ENCODE data around the gene MPND. TPM values are rescaled to one million over a fixed set of nuclear protein-coding genes. Genes with fewer than 3 reads are reported as not detected.
A peak's percentile ranks its signal among the peaks of the same experiment; 100 is the strongest.

MPND gene
- total RNA-seq, 4 donors from 2014 or later: 5.6 to 10.5 (median 9.3) TPM

DNA sequence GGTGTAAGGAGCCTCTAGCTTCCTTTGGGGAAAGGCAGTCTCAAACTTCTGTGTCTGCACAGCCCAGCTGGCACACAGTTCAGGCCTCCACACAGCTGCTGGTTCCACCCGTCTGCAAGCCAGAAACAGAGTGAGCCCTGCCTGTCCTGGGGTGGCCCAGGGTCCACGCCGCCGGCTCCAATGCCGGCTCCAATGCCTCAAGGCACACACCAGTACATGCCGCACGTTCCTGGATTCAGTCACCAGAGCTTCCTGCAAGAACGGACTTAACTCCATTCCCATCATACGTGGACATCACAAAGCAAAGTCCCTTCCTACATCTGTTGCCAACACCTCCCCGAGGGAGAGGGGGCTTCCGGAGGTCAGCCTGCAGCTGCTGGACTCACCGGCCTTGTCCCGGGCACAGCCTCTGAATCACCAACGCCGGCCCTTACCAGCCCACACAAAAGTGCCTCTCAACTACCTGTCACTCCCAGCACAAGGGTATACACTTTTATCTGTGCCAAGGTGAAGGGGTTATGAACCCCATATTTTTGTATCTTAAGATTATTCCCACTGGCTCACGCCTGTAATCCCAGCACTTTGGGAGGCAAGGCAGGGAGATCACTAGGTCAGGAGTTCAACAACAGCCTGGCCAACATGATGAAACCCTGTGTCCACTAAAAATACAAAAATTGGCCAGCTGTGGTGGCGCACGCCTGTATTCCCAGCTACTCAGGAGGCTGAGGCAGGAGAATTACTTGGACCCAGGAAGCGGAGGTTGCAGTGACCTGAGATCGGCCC, 48.5 kb downstream of the MPND start:
- H3K27me3 ChIP-seq: no peaks in the 10 kb centered on the region
- intact Hi-C loops (cut with DNase I): no loop called here
- WGBS, 2 donors: 63 to 79% methylated on average over 12 to 20 of the region's 20 CpGs
- H3K4me3 ChIP-seq (replicated peaks in 1 of 3): no peak overlapping the region
- peak in 1 of 2 donors; percentile 27 for DNase-seq
- peaks cover 0 to 14% of the 10 kb centered on the region in 2 donors for H3K36me3 ChIP-seq
- no peaks in the 10 kb centered on the region for H3K9me3 ChIP-seq
- H3K4me1 ChIP-seq: peaks cover 46 to 71% of the 10 kb centered on the region in 2 donors
- peak overlapping the region; percentile 52 to 84 (median 71) for H3K27ac ChIP-seq
- TF ChIP-seq, protein P1, sequence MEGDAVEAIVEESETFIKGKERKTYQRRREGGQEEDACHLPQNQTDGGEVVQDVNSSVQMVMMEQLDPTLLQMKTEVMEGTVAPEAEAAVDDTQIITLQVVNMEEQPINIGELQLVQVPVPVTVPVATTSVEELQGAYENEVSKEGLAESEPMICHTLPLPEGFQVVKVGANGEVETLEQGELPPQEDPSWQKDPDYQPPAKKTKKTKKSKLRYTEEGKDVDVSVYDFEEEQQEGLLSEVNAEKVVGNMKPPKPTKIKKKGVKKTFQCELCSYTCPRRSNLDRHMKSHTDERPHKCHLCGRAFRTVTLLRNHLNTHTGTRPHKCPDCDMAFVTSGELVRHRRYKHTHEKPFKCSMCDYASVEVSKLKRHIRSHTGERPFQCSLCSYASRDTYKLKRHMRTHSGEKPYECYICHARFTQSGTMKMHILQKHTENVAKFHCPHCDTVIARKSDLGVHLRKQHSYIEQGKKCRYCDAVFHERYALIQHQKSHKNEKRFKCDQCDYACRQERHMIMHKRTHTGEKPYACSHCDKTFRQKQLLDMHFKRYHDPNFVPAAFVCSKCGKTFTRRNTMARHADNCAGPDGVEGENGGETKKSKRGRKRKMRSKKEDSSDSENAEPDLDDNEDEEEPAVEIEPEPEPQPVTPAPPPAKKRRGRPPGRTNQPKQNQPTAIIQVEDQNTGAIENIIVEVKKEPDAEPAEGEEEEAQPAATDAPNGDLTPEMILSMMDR (IDR thresholded peaks at IDR 0.05): no peak
- no peak for TF ChIP-seq POLR2A (IDR thresholded peaks at IDR 0.05)

DNA sequence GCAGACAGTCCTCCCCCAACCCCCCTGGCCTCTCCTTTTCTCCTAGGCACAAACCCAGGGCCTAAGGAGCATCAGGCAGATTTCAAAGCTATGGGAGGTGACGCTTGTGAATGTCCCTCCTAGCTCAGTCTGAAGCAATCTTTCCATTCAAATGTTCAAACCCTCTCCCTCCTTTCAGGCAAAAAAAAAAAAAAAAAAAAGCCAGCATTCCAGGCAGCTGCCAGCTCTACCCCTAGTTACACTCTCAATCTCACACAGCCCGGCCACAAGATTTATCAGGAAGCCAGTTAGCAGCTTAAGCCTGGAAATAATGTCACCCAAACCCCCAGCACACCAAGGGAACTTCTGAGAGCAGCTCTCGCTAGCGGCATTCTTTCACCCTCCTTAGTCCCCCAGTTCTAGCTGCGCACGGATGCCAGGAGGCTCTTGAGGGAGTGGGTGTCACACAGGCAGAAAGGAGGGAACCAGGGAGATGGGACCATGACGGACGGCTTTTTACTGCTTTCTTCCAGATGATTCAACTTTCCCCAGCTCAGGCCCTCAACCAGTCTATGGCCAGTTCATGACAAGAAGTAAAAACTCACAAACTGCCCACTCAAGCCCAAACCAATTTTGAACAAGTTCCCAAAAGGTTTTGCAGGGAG, 50.7 kb downstream of the MPND start:
- Histone ChIP-seq H3K27me3 (no peaks in the 10 kb centered on the region), H3K4me1 (peaks cover 49 to 81% of the 10 kb centered on the region in 2 donors), H3K27ac (peak overlapping the region in 2 of 3 donors; percentile 4 to 31), H3K9me3 (no peaks in the 10 kb centered on the region), H3K4me3 (replicated peaks in 1 of 3) (no peak overlapping the region), H3K36me3 (peaks cover 0 to 14% of the 10 kb centered on the region in 2 donors)
- DNase-seq: peak; percentile 10 to 37
- no peak for TF ChIP-seq POLR2A (IDR thresholded peaks at IDR 0.05)
- TF ChIP-seq, protein P1 (IDR thresholded peaks at IDR 0.05): no peak
- WGBS, 2 donors: 45 to 54% methylated on average over 7 to 8 of the region's 8 CpGs
- intact Hi-C loops (cut with DNase I): no loop called here

DNA sequence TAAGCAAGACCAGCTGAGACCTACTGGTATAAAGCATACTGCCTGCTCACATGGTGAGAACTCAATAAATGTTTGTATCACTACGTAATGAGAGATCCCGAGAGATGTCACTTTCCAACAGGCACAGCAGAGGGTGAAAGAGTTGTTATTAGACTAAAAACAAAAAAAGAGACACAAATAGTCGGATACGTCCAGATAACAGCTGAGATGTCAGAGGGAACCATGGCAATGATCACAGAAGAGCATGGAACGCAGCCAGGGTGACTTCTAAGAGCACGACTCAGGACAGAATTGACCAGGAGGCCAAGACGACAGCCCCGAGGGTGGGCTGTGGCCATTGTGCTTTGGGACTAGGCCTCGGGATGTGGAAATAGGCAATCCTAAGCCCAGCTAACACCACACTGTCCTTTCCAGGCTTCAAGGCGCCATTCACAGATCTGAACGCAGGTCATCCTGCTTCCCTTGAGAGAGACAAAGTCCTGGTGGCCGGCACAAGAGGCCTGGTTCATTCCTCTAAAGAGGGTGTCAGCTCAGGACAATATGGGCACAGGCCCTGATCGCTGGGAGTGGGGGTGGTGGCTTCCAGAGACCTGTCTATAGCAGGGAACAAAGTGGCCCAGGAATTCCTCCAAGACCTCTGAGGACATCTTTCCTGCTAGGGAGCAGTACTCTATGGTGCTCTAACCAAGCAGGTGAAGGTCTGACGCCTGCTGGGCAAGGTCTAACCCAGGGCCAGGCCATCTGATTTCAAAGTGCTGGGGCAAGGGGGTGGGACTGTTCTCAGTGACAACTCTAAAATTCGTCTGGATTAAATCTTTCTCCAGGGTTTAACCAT, 53.8 kb downstream of the MPND start:
- peak; percentile 75 to 77 for DNase-seq
- Histone ChIP-seq H3K4me3 (replicated peaks in 1 of 3) (no peak overlapping the region), H3K36me3 (peaks cover 0 to 14% of the 10 kb centered on the region in 2 donors), H3K9me3 (no peaks in the 10 kb centered on the region), H3K27ac (peak overlapping the region; percentile 28 to 61 (median 45)), H3K27me3 (no peaks in the 10 kb centered on the region), H3K4me1 (peaks cover 28 to 62% of the 10 kb centered on the region in 2 donors)
- intact Hi-C loops (cut with DNase I): no loop called here
- no peak for TF ChIP-seq POLR2A (IDR thresholded peaks at IDR 0.05)
- TF ChIP-seq, protein P1 (IDR thresholded peaks at IDR 0.05): no peak
- WGBS, 2 donors: 35 to 41% methylated on average over 14 to 15 of the region's 15 CpGs

DNA sequence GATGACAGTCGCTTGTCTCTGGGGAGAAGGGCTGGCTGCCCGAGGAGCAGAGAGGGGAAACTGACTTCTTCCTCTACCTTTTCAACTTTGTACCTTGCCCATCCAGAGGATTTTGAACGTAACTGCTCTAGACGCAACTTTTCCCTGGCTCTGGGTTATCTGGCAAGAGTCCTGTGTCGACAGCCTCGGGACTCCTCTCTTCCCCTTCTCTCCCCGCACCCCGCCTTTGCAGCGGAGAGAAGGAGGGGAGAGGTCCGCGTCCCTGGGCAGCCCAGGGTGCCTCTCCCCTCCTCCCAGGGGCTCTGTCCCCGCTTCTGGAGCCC, 56.4 kb downstream of the MPND start:
- peaks cover 30 to 51% of the 10 kb centered on the region in 2 donors for H3K4me1 ChIP-seq

More for the DNA sequence above, 56.4 kb downstream of the MPND start:
- Histone ChIP-seq H3K36me3 (peaks cover 0 to 14% of the 10 kb centered on the region in 2 donors), H3K27ac (peak overlapping the region; percentile 73 to 90 (median 84)), H3K27me3 (no peaks in the 10 kb centered on the region), H3K9me3 (no peaks in the 10 kb centered on the region), H3K4me3 (replicated peaks in 1 of 3) (peak overlapping the region; percentile 60 to 83 (median 74))
- intact Hi-C loops (cut with DNase I): loop anchor here (10.0 kb wide), 1 partner anchor 155 kb away; the partner anchor contains the start of gene YJU2
- DNase-seq: peak; percentile 43 to 47
- 0% methylated on average over 11 to 12 of the region's 12 CpGs for WGBS, 2 donors
- no peak for TF ChIP-seq POLR2A (IDR thresholded peaks at IDR 0.05)
- TF ChIP-seq, protein P1 (IDR thresholded peaks at IDR 0.05): no peak

Measured in thyroid gland (tissue), 4 donors.